HCT116 (cell line): ENCODE measurements around the gene LMNTD2. TPM values are rescaled to one million over a fixed set of nuclear protein-coding genes. Genes with fewer than 3 reads are reported as not detected.

Experiments
- ATAC-seq: fragments of 200-7000 bp; cut with Tn5 transposase; 2 replicates; pipeline ENCODE4 v1.9.1; 2020; ENCODE audit warnings: mild to moderate bottlenecking, moderate library complexity
- BruUV-seq: library from RNA; stranded (reverse); fragments of 400-500 nt; replicated peaks from 2 replicates; lab custom pipeline; 2021; lab: Mats Ljungman, UMichigan
- CTCF ChIA-PET: fragments of 300-600 bp; sonication (Branson Sonifier 250); formaldehyde crosslinking; loops from one replicate; lab custom pipeline; 2021; ENCODE audit warnings: antibody characterized with exemption; lab: Charles Lee
- POLR2A ChIA-PET: fragments of 300-600, 350-600 bp; sonication (Branson Sonifier 250); formaldehyde crosslinking; loops from one replicate; lab custom pipeline; 2021; ENCODE audit warnings: antibody characterized with exemption; lab: Charles Lee
- RAD21 ChIA-PET, 2 experiments: fragments of 300-600 bp; sonication (Branson Sonifier 250); formaldehyde crosslinking; loops; one replicate each; lab custom pipeline; 2023; ENCODE audit warnings: low total read pairs in 2 of 2; ENCODE audit not compliant: uncharacterized antibody in 2 of 2, unreplicated experiment in 2 of 2, low non-redundant PET in 1 of 2; lab: Charles Lee
- DNase-seq: peaks from one replicate; pipeline ENCODE4 v3.0.0-alpha.2; 2010; ENCODE audit warnings: low read depth, low spot score
- H2AFZ ChIP-seq: fragments of 200-600 bp; shearing (Covaris generic), sonication (generic); 2 replicates; pipeline ENCODE4 v1.6.1; 2017; ENCODE audit warnings: low read depth, mixed run types, mixed read lengths, antibody characterized with exemption, low read length; ENCODE audit not compliant: poor library complexity, severe bottlenecking
- H3K27ac ChIP-seq: 2 replicates; pipeline ENCODE4 v1.5.1; 2012; ENCODE audit warnings: low read depth, low read length
- H3K27me3 ChIP-seq: fragments of 200-600 bp; sonication (generic); 2 replicates; pipeline ENCODE4 v1.6.1; 2016; ENCODE audit warnings: mixed run types, low read length, mixed read lengths; ENCODE audit not compliant: insufficient read depth
- H3K36me3 ChIP-seq, 2 experiments: fragments of 200-500 bp in 1 of 2; fragments of 200-600 bp in 1 of 2; sonication (Bioruptor generic) in 1 of 2; sonication (generic) in 1 of 2; 2 replicates each; pipeline versions ENCODE4 v1.5.1 to v1.6.1; 2014 to 2016; ENCODE audit warnings: low read length in 2 of 2, inconsistent platforms in 1 of 2, mixed read lengths in 1 of 2, mixed run types in 1 of 2; ENCODE audit not compliant: insufficient read depth in 2 of 2, control insufficient read depth in 1 of 2
- H3K4me1 ChIP-seq, 2 experiments: fragments of 200-600 bp in 1 of 2; sonication (generic) in 1 of 2; 2 replicates each; pipeline versions ENCODE4 v1.5.1 to v1.6.1; 2012 to 2017; ENCODE audit warnings: low read length in 2 of 2, inconsistent platforms in 1 of 2, mild to moderate bottlenecking in 1 of 2, mixed read lengths in 1 of 2, mixed run types in 1 of 2, moderate library complexity in 1 of 2; ENCODE audit not compliant: insufficient read depth in 2 of 2, control insufficient read depth in 1 of 2
- H3K4me2 ChIP-seq: fragments of 200-600 bp; sonication (generic); 2 replicates; pipeline ENCODE4 v1.6.1; 2017; ENCODE audit warnings: mixed run types, low read length, mixed read lengths
- H3K4me3 ChIP-seq, 2 experiments: fragments of 200-600 bp in 1 of 2; sonication (generic) in 1 of 2; replicated peaks in 1 of 2; 2 replicates each; pipeline ENCODE4 v1.5.1; 2011 to 2016; ENCODE audit warnings: low read length in 2 of 2, control low read depth in 1 of 2, low read depth in 1 of 2, mild to moderate bottlenecking in 1 of 2, mixed read lengths in 1 of 2, mixed run types in 1 of 2
- H3K79me2 ChIP-seq: fragments of 200-600 bp; sonication (generic); 2 replicates; pipeline ENCODE4 v1.6.1; 2017; ENCODE audit warnings: mild to moderate bottlenecking, mixed run types, low read length, moderate library complexity, mixed read lengths; ENCODE audit not compliant: insufficient read depth
- H3K9ac ChIP-seq: fragments of 200-600 bp; sonication (generic); 2 replicates; pipeline ENCODE4 v1.6.1; 2016; ENCODE audit warnings: low read length, mixed read lengths
- H3K9me2 ChIP-seq: fragments of 200-600 bp; sonication (generic), shearing (Covaris generic); 2 replicates; pipeline ENCODE4 v1.6.1; 2017; ENCODE audit warnings: mixed run types, mild to moderate bottlenecking, moderate library complexity; ENCODE audit not compliant: insufficient read depth
- H3K9me3 ChIP-seq, 2 experiments: fragments of 200-500 bp in 1 of 2; fragments of 200-600 bp in 1 of 2; sonication (Bioruptor generic) in 1 of 2; sonication (generic) in 1 of 2; 2 replicates each; pipeline ENCODE4 v1.6.1; 2014 to 2017; ENCODE audit warnings: low read length in 2 of 2, mixed read lengths in 2 of 2, inconsistent platforms in 1 of 2, low read depth in 1 of 2, mild to moderate bottlenecking in 1 of 2, mixed run types in 1 of 2, moderate library complexity in 1 of 2; ENCODE audit not compliant: control insufficient read depth in 1 of 2, insufficient read depth in 1 of 2
- H4K20me1 ChIP-seq: fragments of 200-600 bp; sonication (generic), shearing (Covaris generic); 2 replicates; pipeline ENCODE4 v1.6.1; 2017; ENCODE audit warnings: mixed run types, mild to moderate bottlenecking, moderate library complexity; ENCODE audit not compliant: insufficient read depth
- ELF1 ChIP-seq: IDR thresholded peaks from 2 replicates; pipeline ENCODE4 v1.6.1; 2012; ENCODE audit warnings: low read depth, borderline replicate concordance
- EZH2phosphoT487 ChIP-seq: fragments of 200-600 bp; IDR thresholded peaks from 2 replicates; pipeline ENCODE4 v1.6.1; 2018; ENCODE audit warnings: antibody characterized with exemption, borderline replicate concordance
- JUND ChIP-seq: IDR thresholded peaks from 2 replicates; pipeline ENCODE4 v1.6.1; 2012
- RAD21 ChIP-seq: IDR thresholded peaks from 2 replicates; pipeline ENCODE4 v1.6.1; 2012; ENCODE audit warnings: low read depth, mild to moderate bottlenecking
- SIN3A ChIP-seq: IDR thresholded peaks from 2 replicates; pipeline ENCODE4 v1.6.1; 2012; ENCODE audit warnings: low read depth
- YY1 ChIP-seq: IDR thresholded peaks from 2 replicates; pipeline ENCODE4 v1.6.1; 2011; ENCODE audit warnings: low read length, low read depth, moderate library complexity, mild to moderate bottlenecking; ENCODE audit not compliant: insufficient replicate concordance; ENCODE audit errors: extremely low read depth
- ZFX ChIP-seq: fragments of 450-650 bp; IDR thresholded peaks from 2 replicates; pipeline ENCODE4 v1.6.1; 2017
- ZNF274 ChIP-seq: fragments of 200-500 bp; sonication (Bioruptor generic); IDR thresholded peaks from 2 replicates; pipeline ENCODE4 v1.6.1; 2014; ENCODE audit warnings: mild to moderate bottlenecking, low read depth, low read length, inconsistent platforms
- intact Hi-C: fragments of 100-400 bp; cut with micrococcal nuclease; formaldehyde crosslinking; loops from 2 replicates; pipeline ENCODE4 v1.10.0; 2022
- total RNA-seq: library from RNA; stranded (reverse); gene quantifications from one replicate; pipeline ENCODE4 v1.2.1, GENCODE V29; 2021; ENCODE audit not compliant: unreplicated experiment
- TF ChIP-seq, protein P1 (sequence below): IDR thresholded peaks from 2 replicates; pipeline ENCODE4 v1.6.1; 2011; ENCODE audit warnings: mild to moderate bottlenecking, low read length, moderate library complexity; ENCODE audit not compliant: insufficient replicate concordance; ENCODE audit errors: extremely low read depth

The LMNTD2 gene
- total RNA-seq, 1 experiment from 2014 or later = 9.5 TPM

DNA sequence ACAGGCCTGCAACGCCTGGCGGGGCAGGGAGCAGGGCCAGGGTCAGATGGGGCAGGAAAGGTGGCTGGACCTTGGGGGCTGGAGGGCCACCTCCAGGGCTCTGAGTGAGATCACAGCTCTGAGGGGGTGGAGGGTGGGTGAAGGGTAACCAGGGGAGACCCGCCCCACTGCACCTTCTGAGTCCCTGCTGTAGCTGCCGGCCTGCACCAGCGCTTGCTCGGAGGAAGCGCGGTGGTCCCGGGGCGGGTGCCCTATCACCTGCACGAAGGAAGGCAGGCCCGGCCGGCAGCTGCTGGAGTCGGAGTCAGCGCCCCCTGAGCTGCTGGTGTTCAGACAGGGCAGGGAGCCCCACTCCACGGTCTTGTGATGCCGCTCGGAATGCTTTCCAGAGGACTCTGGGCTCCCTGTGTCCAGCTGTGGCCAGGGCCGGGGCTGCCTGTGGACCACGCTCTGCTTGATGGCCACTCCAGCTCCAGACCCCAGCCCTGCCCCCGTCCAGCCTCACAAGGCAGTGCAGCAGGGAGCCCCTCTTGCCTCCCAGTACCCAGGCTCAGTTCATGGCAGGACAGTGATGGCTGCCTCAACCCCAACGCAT lies 3.8 kb downstream of the LMNTD2 start:
- intact Hi-C loops = no loop called here
- Histone ChIP-seq H2AFZ (no peak overlapping the region), H3K9ac (no peak overlapping the region), H3K27me3 (no peaks in the 10 kb centered on the region), H3K4me1 (peaks cover 21 to 33% of the 10 kb centered on the region in 2 experiments), H3K9me3 (no peaks in the 10 kb centered on the region), H3K4me3 (no peak overlapping the region), H3K9me2 (no peaks in the 10 kb centered on the region), H3K36me3 (no peaks in the 10 kb centered on the region), H3K79me2 (peaks cover 7% of the 10 kb centered on the region), H3K4me2 (no peak overlapping the region), H3K27ac (no peak overlapping the region; the same call in 1 of the 2 replicates), H4K20me1 (no peaks in the 10 kb centered on the region)
- ChIA-PET POLR2A (no interaction called here), RAD21 (no interaction called here), CTCF (interaction anchor here (1.0 kb wide), 1 partner anchor 205 kb away, joined by 3 read pairs; no protein-coding TSS in a partner anchor)
- no peak for TF ChIP-seq SIN3A
- TF ChIP-seq JUND = no peak
- no peak for TF ChIP-seq RAD21
- TF ChIP-seq EZH2phosphoT487 = no peak
- TF ChIP-seq ELF1 = no peak
- TF ChIP-seq ZNF274 = no peak
- TF ChIP-seq, protein P1, sequence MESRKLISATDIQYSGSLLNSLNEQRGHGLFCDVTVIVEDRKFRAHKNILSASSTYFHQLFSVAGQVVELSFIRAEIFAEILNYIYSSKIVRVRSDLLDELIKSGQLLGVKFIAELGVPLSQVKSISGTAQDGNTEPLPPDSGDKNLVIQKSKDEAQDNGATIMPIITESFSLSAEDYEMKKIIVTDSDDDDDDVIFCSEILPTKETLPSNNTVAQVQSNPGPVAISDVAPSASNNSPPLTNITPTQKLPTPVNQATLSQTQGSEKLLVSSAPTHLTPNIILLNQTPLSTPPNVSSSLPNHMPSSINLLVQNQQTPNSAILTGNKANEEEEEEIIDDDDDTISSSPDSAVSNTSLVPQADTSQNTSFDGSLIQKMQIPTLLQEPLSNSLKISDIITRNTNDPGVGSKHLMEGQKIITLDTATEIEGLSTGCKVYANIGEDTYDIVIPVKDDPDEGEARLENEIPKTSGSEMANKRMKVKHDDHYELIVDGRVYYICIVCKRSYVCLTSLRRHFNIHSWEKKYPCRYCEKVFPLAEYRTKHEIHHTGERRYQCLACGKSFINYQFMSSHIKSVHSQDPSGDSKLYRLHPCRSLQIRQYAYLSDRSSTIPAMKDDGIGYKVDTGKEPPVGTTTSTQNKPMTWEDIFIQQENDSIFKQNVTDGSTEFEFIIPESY = no peak
- no peak for TF ChIP-seq ZFX
- TF ChIP-seq YY1 = no peak
- no peak for ATAC-seq
- no TSS peak for BruUV-seq
- DNase-seq = no peak
